Fibroblast of lung (primary cell): ENCODE measurements around the gene UPF2.

ENCODE experiments used
- CTCF ChIP-seq, 2 donors: IDR thresholded peaks in 1 of 2; conservative IDR thresholded peaks in 1 of 2; 1 replicate in 1 of 2; 2 replicates in 1 of 2; pipeline ENCODE4 v1.5.1; 2011 to 2012; ENCODE audit warnings: low read length in 2 of 2, control low read depth in 1 of 2, inconsistent platforms in 1 of 2, low read depth in 1 of 2, mild to moderate bottlenecking in 1 of 2
- EZH2 ChIP-seq: IDR thresholded peaks from 2 replicates; pipeline ENCODE4 v1.5.1; 2012; ENCODE audit warnings: low read length, control low read depth, mild to moderate bottlenecking; ENCODE audit errors: missing control alignments

- TF ChIP-seq EZH2 (no peak), CTCF (conservative IDR thresholded peaks at IDR 0.05 in 1 of 2, IDR thresholded peaks at IDR 0.05 in 1 of 2; ENCODE audit: low read depth in 1 of 2, low read length in 2 of 2) (no peak)
These were observed 165.1 kb downstream of the UPF2 start for GRCh38 chr10:11877591-11877905.
